Muscle of leg (tissue), 11 donors: ENCODE measurements around the gene MYL6B. TPM values are rescaled to one million over a fixed set of nuclear protein-coding genes. Genes with fewer than 3 reads are reported as not detected.

Experiments used
- DNase-seq: peaks from one replicate; pipeline ENCODE4 v3.0.0; 2013
- H3K27ac ChIP-seq: one replicate; pipeline ENCODE4 v1.5.1; 2013; ENCODE audit warnings: mild to moderate bottlenecking, low read length, control low read depth
- H3K27me3 ChIP-seq: one replicate; pipeline ENCODE4 v1.6.1; 2013; ENCODE audit warnings: low read length; ENCODE audit not compliant: control insufficient read depth, insufficient read depth
- H3K36me3 ChIP-seq: one replicate; pipeline ENCODE4 v1.6.1; 2013; ENCODE audit warnings: low read length; ENCODE audit not compliant: control insufficient read depth, insufficient read depth
- H3K4me1 ChIP-seq: one replicate; pipeline ENCODE4 v1.6.1; 2013; ENCODE audit warnings: low read length; ENCODE audit not compliant: control insufficient read depth, insufficient read depth
- H3K4me3 ChIP-seq: one replicate; pipeline ENCODE4 v1.5.1; 2013; ENCODE audit warnings: low read length, control low read depth
- H3K9me3 ChIP-seq: replicated peaks from 2 replicates; pipeline ENCODE4 v1.6.1; 2013; ENCODE audit warnings: low read depth, low read length; ENCODE audit not compliant: control insufficient read depth
- WGBS: methylation state at CpG from one replicate; pipeline ENCODE4 v1.1.5; 2013; ENCODE audit warnings: missing lambda C conversion rate; ENCODE audit not compliant: insufficient coverage; 5-methylcytosine and 5-hydroxymethylcytosine counted together
- polyA plus RNA-seq, 8 donors: library from polyadenylated mRNA; unstranded; fragments of 120-200 nt; gene quantifications; one replicate each; pipeline versions ENCODE4 v1.2.1 to v1.2.3, GENCODE V29; 2013; ENCODE audit warnings: inconsistent platforms in 1 of 8, low replicate concordance in 1 of 8; ENCODE audit not compliant: insufficient read length in 8 of 8, insufficient read depth in 1 of 8
- total RNA-seq: library from RNA; stranded (reverse); fragments of 120-200 nt; gene quantifications from one replicate; pipeline ENCODE4 v1.2.4, GENCODE V29; 2013

MYL6B gene
- total and polyA plus RNA-seq, 9 donors: 543 to 1,374 (median 774) TPM

- peak; percentile 63 for DNase-seq
- Histone ChIP-seq H3K27ac (no peak overlapping the region), H3K4me1 (no peaks in the 10 kb centered on the region), H3K9me3 (no peaks in the 10 kb centered on the region), H3K36me3 (peaks cover 60% of the 10 kb centered on the region), H3K4me3 (no peak overlapping the region), H3K27me3 (no peaks in the 10 kb centered on the region)
- WGBS: 63% methylated on average over 9 of the region's 14 CpGs
These were observed 54.2 kb downstream of the MYL6B start for GRCh38 chr12:56206452-56207166.

Other genes starting within 250 kb of the MYL6B start
- 22.2 TPM for gene PYM1, start 224.7 kb upstream of the MYL6B start, total RNA-seq
- 10 to 100 TPM; 22.1 to 26.8 (median 23.8) TPM for gene PYM1, start 224.7 kb upstream of the MYL6B start, polyA plus RNA-seq
- 13.3 TPM for gene DGKA, start 221.4 kb upstream of the MYL6B start, total RNA-seq
- 10 to 100 TPM; 10.8 to 29.6 (median 15.7) TPM for gene DGKA, start 221.4 kb upstream of the MYL6B start, polyA plus RNA-seq
- gene PMEL, start 186.5 kb upstream of the MYL6B start, total RNA-seq: 0.62 TPM
- gene PMEL, start 186.5 kb upstream of the MYL6B start, polyA plus RNA-seq: 10 to 100 TPM in 1 of 8 donors, 1 to 10 TPM in 6, under 1 TPM in 1; 0.72 to 16.2 (median 1.3) TPM
- 20.8 TPM for gene CDK2, start 185.8 kb upstream of the MYL6B start, total RNA-seq
- 10 to 100 TPM; 24.9 to 34.4 (median 31.4) TPM for gene CDK2, start 185.8 kb upstream of the MYL6B start, polyA plus RNA-seq
- 62.1 TPM for gene RAB5B, start 178.5 kb upstream of the MYL6B start, total RNA-seq
- 100 to 1,000 TPM; 108 to 116 (median 113) TPM for gene RAB5B, start 178.5 kb upstream of the MYL6B start, polyA plus RNA-seq
- 19.3 TPM for gene SUOX, start 155.3 kb upstream of the MYL6B start, total RNA-seq
- 10 to 100 TPM; 13.1 to 18.0 (median 14.5) TPM for gene SUOX, start 155.3 kb upstream of the MYL6B start, polyA plus RNA-seq
- gene IKZF4, start 131.5 kb upstream of the MYL6B start, total RNA-seq: 2.2 TPM
- gene IKZF4, start 131.5 kb upstream of the MYL6B start, polyA plus RNA-seq: 1 to 10 TPM; 5.0 to 8.7 (median 7.1) TPM
- gene RPS26, start 110.7 kb upstream of the MYL6B start, total RNA-seq: 255 TPM
- 100 to 1,000 TPM in 5 of 8 donors, 10 to 100 TPM in 3; 84.2 to 522 (median 202) TPM for gene RPS26, start 110.7 kb upstream of the MYL6B start, polyA plus RNA-seq
- 126 TPM for gene ERBB3, start 72.4 kb upstream of the MYL6B start, total RNA-seq
- gene ERBB3, start 72.4 kb upstream of the MYL6B start, polyA plus RNA-seq: 100 to 1,000 TPM; 116 to 224 (median 149) TPM
- gene PA2G4, start 48.0 kb upstream of the MYL6B start, total RNA-seq: 97.2 TPM
- 100 to 1,000 TPM in 7 of 8 donors, 10 to 100 TPM in 1; 97.8 to 128 (median 119) TPM for gene PA2G4, start 48.0 kb upstream of the MYL6B start, polyA plus RNA-seq
- gene RPL41, start 36.0 kb upstream of the MYL6B start, total RNA-seq: 9,217 TPM
- gene RPL41, start 36.0 kb upstream of the MYL6B start, polyA plus RNA-seq: 1,000 to 10,000 TPM; 4,607 to 7,530 (median 5,394) TPM
- 4.2 TPM for gene ZC3H10, start 34.3 kb upstream of the MYL6B start, total RNA-seq
- 1 to 10 TPM; 4.1 to 7.7 (median 4.8) TPM for gene ZC3H10, start 34.3 kb upstream of the MYL6B start, polyA plus RNA-seq
- gene ESYT1, start 24.3 kb upstream of the MYL6B start, total RNA-seq: 63.7 TPM
- gene ESYT1, start 24.3 kb upstream of the MYL6B start, polyA plus RNA-seq: 10 to 100 TPM; 75.3 to 90.9 (median 86.2) TPM
- gene MYL6, start 5.8 kb downstream of the MYL6B start, total RNA-seq: 1,791 TPM
- gene MYL6, start 5.8 kb downstream of the MYL6B start, polyA plus RNA-seq: 1,000 to 10,000 TPM; 1,431 to 2,233 (median 1,647) TPM
- 46.8 TPM for gene SMARCC2, start 36.9 kb downstream of the MYL6B start, total RNA-seq
- gene SMARCC2, start 36.9 kb downstream of the MYL6B start, polyA plus RNA-seq: 10 to 100 TPM; 53.3 to 71.7 (median 55.9) TPM
- gene RNF41, start 69.3 kb downstream of the MYL6B start, total RNA-seq: 47.5 TPM
- gene RNF41, start 69.3 kb downstream of the MYL6B start, polyA plus RNA-seq: 10 to 100 TPM; 35.5 to 49.3 (median 44.1) TPM
- gene NABP2, start 71.8 kb downstream of the MYL6B start, total RNA-seq: 24.1 TPM
- gene NABP2, start 71.8 kb downstream of the MYL6B start, polyA plus RNA-seq: 10 to 100 TPM; 16.1 to 23.6 (median 20.3) TPM
- 0.35 TPM for gene SLC39A5, start 77.5 kb downstream of the MYL6B start, total RNA-seq
- 10 to 100 TPM in 1 of 8 donors, 1 to 10 TPM in 2, under 1 TPM in 5; 0.32 to 18.5 (median 0.63) TPM for gene SLC39A5, start 77.5 kb downstream of the MYL6B start, polyA plus RNA-seq
- 8.6 TPM for gene ANKRD52, start 105.8 kb downstream of the MYL6B start, total RNA-seq
- 10 to 100 TPM; 16.4 to 22.6 (median 18.9) TPM for gene ANKRD52, start 105.8 kb downstream of the MYL6B start, polyA plus RNA-seq
- 18.9 TPM for gene COQ10A, start 114.4 kb downstream of the MYL6B start, total RNA-seq
- gene COQ10A, start 114.4 kb downstream of the MYL6B start, polyA plus RNA-seq: 10 to 100 TPM; 13.4 to 34.4 (median 19.0) TPM
- 93.5 TPM for gene CS, start 147.7 kb downstream of the MYL6B start, total RNA-seq
- gene CS, start 147.7 kb downstream of the MYL6B start, polyA plus RNA-seq: 100 to 1,000 TPM; 174 to 252 (median 214) TPM
- 78.3 TPM for gene CNPY2, start 163.4 kb downstream of the MYL6B start, total RNA-seq
- gene CNPY2, start 163.4 kb downstream of the MYL6B start, polyA plus RNA-seq: 10 to 100 TPM; 41.5 to 73.0 (median 61.1) TPM
- gene PAN2, start 181.4 kb downstream of the MYL6B start, total RNA-seq: 39.8 TPM
- 10 to 100 TPM; 27.9 to 49.6 (median 41.9) TPM for gene PAN2, start 181.4 kb downstream of the MYL6B start, polyA plus RNA-seq
- 0.18 TPM for gene IL23A, start 186.3 kb downstream of the MYL6B start, total RNA-seq
- gene IL23A, start 186.3 kb downstream of the MYL6B start, polyA plus RNA-seq: under 1 TPM; 0.24 to 0.74 (median 0.44) TPM
- 63.4 TPM for gene STAT2, start 207.5 kb downstream of the MYL6B start, total RNA-seq
- 10 to 100 TPM; 40.9 to 71.8 (median 59.6) TPM for gene STAT2, start 207.5 kb downstream of the MYL6B start, polyA plus RNA-seq
- gene APOF, start 210.3 kb downstream of the MYL6B start, total RNA-seq: not detected
- gene APOF, start 210.3 kb downstream of the MYL6B start, polyA plus RNA-seq: not detected